ENCODE data around the gene HOXB4. TPM values are rescaled to one million over a fixed set of nuclear protein-coding genes. Genes with fewer than 3 reads are reported as not detected.

The HOXB4 gene
- total RNA-seq, 1 experiment from 2014 or later: not detected

- H2BK5ac ChIP-seq (ENCODE audit: insufficient read length, low read length): no peak overlapping the region
- peaks cover 3% of the 10 kb centered on the region; the same call in 1 of the 2 replicates for H3K4me1 ChIP-seq (ENCODE audit: insufficient read depth, low read length)
- Mint-ChIP-seq H3K9me3 (peaks cover 5 to 15% of the 10 kb centered on the region in 2 experiments; a peak in 4 of 5 replicates), H3K4me3 (peak overlapping the region in 1 of 2 experiments; percentile 31; a peak in 1 of 5 replicates), H3K27me3 (ENCODE audit: low read depth) (peaks cover 99% of the 10 kb centered on the region), H3K27ac (no peak overlapping the region), H3K36me3 (ENCODE audit: insufficient read depth in 1 of 3, low read depth in 3 of 3) (no peaks in the 10 kb centered on the region), H3K4me1 (peaks cover 36 to 64% of the 10 kb centered on the region in 2 experiments)
- no peak overlapping the region for H3K18ac ChIP-seq (ENCODE audit: insufficient read length, low read depth, low read length)
- H3K56ac ChIP-seq (ENCODE audit: insufficient read length, low read depth, low read length): no peak overlapping the region
- no peak overlapping the region for H3K4ac ChIP-seq (ENCODE audit: low read depth, low read length)
- H2BK120ac ChIP-seq (ENCODE audit: low read depth, low read length, poor library complexity, severe bottlenecking): no peak overlapping the region
- no peak overlapping the region for H2AK5ac ChIP-seq (ENCODE audit: insufficient read length, low read length)
- H3K9me3 ChIP-seq (ENCODE audit: control insufficient read depth, low read depth, low read length): no peaks in the 10 kb centered on the region
- peaks cover 92% of the 10 kb centered on the region for H3K27me3 ChIP-seq (ENCODE audit: insufficient read depth, low read length)
- H3K79me2 ChIP-seq (ENCODE audit: insufficient read depth, low read length): no peaks in the 10 kb centered on the region
- H3T11ph ChIP-seq (ENCODE audit: low read length): no peak overlapping the region
- H3K23me2 ChIP-seq (ENCODE audit: insufficient read length, low read depth, low read length, poor library complexity, severe bottlenecking): no peaks in the 10 kb centered on the region
- H3K4me2 ChIP-seq (ENCODE audit: insufficient read depth, insufficient read length, low read length): no peak overlapping the region
- no peak overlapping the region for H4K5ac ChIP-seq (ENCODE audit: insufficient read length, low read depth, low read length)
- no peak overlapping the region for H2BK20ac ChIP-seq (ENCODE audit: low read depth, low read length, poor library complexity, severe bottlenecking)
- peaks cover 3% of the 10 kb centered on the region for H4K20me1 ChIP-seq (ENCODE audit: control insufficient read depth, insufficient read depth, insufficient read length)
- no peak overlapping the region for H3K23ac ChIP-seq (ENCODE audit: insufficient read length, low read depth, low read length)
- WGBS (ENCODE audit: extremely low coverage, insufficient read length, low lambda C conversion rate): no CpG with 5 or more reads among the region's 24 CpGs
- no peak overlapping the region for H3K9ac ChIP-seq (ENCODE audit: extremely low read depth, insufficient read length, low read length)
- no peak overlapping the region for H3K14ac ChIP-seq (ENCODE audit: insufficient read depth, low read length)
- no peak overlapping the region for H4K91ac ChIP-seq (ENCODE audit: insufficient read length, low read depth, low read length)
- H2BK12ac ChIP-seq (ENCODE audit: insufficient read length, low read depth, low read length): no peak overlapping the region
- DNase-seq: no peak
- no peak overlapping the region for H4K8ac ChIP-seq (replicated peaks; ENCODE audit: insufficient read length, low read depth, low read length)
- TF ChIP-seq CTCF (conservative IDR thresholded peaks at IDR 0.05): no peak
- no peaks in the 10 kb centered on the region for H3K79me1 ChIP-seq (ENCODE audit: insufficient read depth, low read depth, low read length, poor library complexity, severe bottlenecking)
- no peak overlapping the region for H3K27ac ChIP-seq (ENCODE audit: insufficient read length, low read depth, low read length)
- no peak overlapping the region for H2AFZ ChIP-seq (ENCODE audit: low read length)
- no peak overlapping the region for H2BK15ac ChIP-seq (ENCODE audit: low read depth, low read length)
Measured at GRCh38 chr17:48547808-48548522, 30.2 kb downstream of the HOXB4 start.

Data from H9 (cell line).